ENCODE measurements around the gene ADCY3. TPM values are rescaled to one million over a fixed set of nuclear protein-coding genes. Genes with fewer than 3 reads are reported as not detected.

The ADCY3 gene
- total and polyA plus RNA-seq, 9 donors: 27.1 to 150 (median 97.4) TPM

DNA sequence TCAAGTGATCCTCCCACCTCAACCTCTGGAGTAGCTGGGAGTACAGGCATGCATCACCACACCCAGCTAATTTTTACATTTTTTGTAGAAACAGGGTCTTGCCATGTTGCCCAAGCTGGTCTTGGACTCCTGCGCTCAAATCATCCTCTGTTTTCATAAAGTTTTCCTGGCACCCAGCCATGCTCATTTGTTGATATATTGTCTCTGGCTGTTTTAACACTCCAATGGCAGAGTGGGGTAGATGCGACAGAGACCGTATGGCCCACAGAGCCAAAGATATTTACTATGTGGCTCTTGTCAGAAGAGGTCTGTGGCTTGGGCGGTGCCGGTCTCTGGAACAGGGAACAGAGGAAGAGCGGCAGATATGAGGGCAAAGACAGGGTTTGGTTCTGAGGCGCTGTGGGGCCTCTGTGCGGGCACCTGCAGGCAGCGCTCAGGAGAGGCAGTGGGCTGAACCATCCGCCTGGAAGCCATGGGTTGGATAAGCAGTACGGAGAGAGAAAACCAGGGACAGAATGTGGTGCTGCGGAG lies 76.6 kb downstream of the ADCY3 start:
- TF ChIP-seq EP300 (IDR thresholded peaks at IDR 0.05): no peak

GRCh38 chr2:24842081-24843050 lies 77.7 kb downstream of the ADCY3 start:
- H3K4me1 ChIP-seq (ENCODE audit: insufficient read depth): peaks cover 3% of the 10 kb centered on the region
- H3K27ac ChIP-seq: no peak overlapping the region
- DNase-seq: peak in 1 of 5 donors; percentile 28
- intact Hi-C loops (cut with DNase I): no loop called here
- H3K9me3 ChIP-seq: no peaks in the 10 kb centered on the region
- WGBS, 3 donors: 92 to 94% (median 94%) methylated on average over 37 to 39 of the region's 39 CpGs
- H3K36me3 ChIP-seq: no peaks in the 10 kb centered on the region
- TF ChIP-seq POLR2A (IDR thresholded peaks at IDR 0.05): no peak
- no peak for TF ChIP-seq EP300 (IDR thresholded peaks at IDR 0.05)
- TF ChIP-seq CTCF (IDR thresholded peaks at IDR 0.05): no peak
- no peak overlapping the region for H3K4me3 ChIP-seq
- H3K27me3 ChIP-seq: no peaks in the 10 kb centered on the region

More for the DNA sequence above, 76.6 kb downstream of the ADCY3 start:
- Histone ChIP-seq H3K27ac (no peak overlapping the region), H3K9me3 (no peaks in the 10 kb centered on the region), H3K4me3 (no peak overlapping the region), H3K36me3 (no peaks in the 10 kb centered on the region), H3K27me3 (no peaks in the 10 kb centered on the region), H3K4me1 (ENCODE audit: insufficient read depth) (peaks cover 3% of the 10 kb centered on the region)
- intact Hi-C loops (cut with DNase I): no loop called here
- no peak for DNase-seq
- WGBS, 3 donors: 83 to 88% (median 87%) methylated on average over 12 of the region's 12 CpGs

- no peaks in the 10 kb centered on the region for H3K9me3 ChIP-seq
- H3K27me3 ChIP-seq: no peaks in the 10 kb centered on the region
- no peak for DNase-seq
- no peak overlapping the region for H3K27ac ChIP-seq
- intact Hi-C loops (cut with DNase I): no loop called here
- TF ChIP-seq POLR2A (IDR thresholded peaks at IDR 0.05) (no peak), CTCF (IDR thresholded peaks at IDR 0.05) (no peak), EP300 (IDR thresholded peaks at IDR 0.05) (no peak)
- 88 to 90% (median 89%) methylated on average over 23 to 26 of the region's 26 CpGs for WGBS, 3 donors
- no peak overlapping the region for H3K4me3 ChIP-seq
- no peaks in the 10 kb centered on the region for H3K36me3 ChIP-seq
- peaks cover 3% of the 10 kb centered on the region for H3K4me1 ChIP-seq (ENCODE audit: insufficient read depth)
These were observed 78.8 kb downstream of the ADCY3 start for GRCh38 chr2:24840962-24841945.

- no peak for DNase-seq
- no peaks in the 10 kb centered on the region for H3K27me3 ChIP-seq
- WGBS, 3 donors: 74 to 77% (median 74%) methylated on average over 17 of the region's 17 CpGs
- no peaks in the 10 kb centered on the region for H3K36me3 ChIP-seq
- H3K27ac ChIP-seq: no peak overlapping the region
- H3K4me3 ChIP-seq: no peak overlapping the region
- TF ChIP-seq POLR2A (IDR thresholded peaks at IDR 0.05) (no peak), EP300 (IDR thresholded peaks at IDR 0.05) (no peak), CTCF (IDR thresholded peaks at IDR 0.05) (no peak)
- intact Hi-C loops (cut with DNase I): no loop called here
- no peaks in the 10 kb centered on the region for H3K9me3 ChIP-seq
- H3K4me1 ChIP-seq (ENCODE audit: insufficient read depth): peaks cover 3% of the 10 kb centered on the region
These were observed 79.7 kb downstream of the ADCY3 start for GRCh38 chr2:24840164-24840869.
